H1 (cell line): ENCODE measurements around the gene HOXD10. TPM values are rescaled to one million over a fixed set of nuclear protein-coding genes. Genes with fewer than 3 reads are reported as not detected.

Experiments
- CTCF ChIA-PET: fragments of 300-600 bp; sonication (Branson Sonifier 250); formaldehyde crosslinking; loops from one replicate; lab custom pipeline; 2021; ENCODE audit not compliant: partially characterized antibody; lab: Charles Lee
- POLR2A ChIA-PET: fragments of 300-600 bp; sonication (Branson Sonifier 250); formaldehyde crosslinking; loops from one replicate; lab custom pipeline; 2021; ENCODE audit warnings: inconsistent platforms; ENCODE audit not compliant: partially characterized antibody; lab: Charles Lee
- DNase-seq, 2 experiments: peaks; one replicate each; pipeline versions ENCODE4 v3.0.0 to v3.0.0-alpha.2; 2010 to 2022; ENCODE audit warnings: low spot score in 2 of 2, low read depth in 1 of 2, mixed read lengths in 1 of 2
- FAIRE-seq: peaks from 2 replicates; lab custom pipeline; 2011; peaks lifted over from hg19 to GRCh38; lab: Jason Lieb, UNC
- H2AFZ ChIP-seq: 2 replicates; pipeline ENCODE4 v1.8.1; 2012; ENCODE audit warnings: low read length, inconsistent platforms
- H2AK5ac ChIP-seq: 2 replicates; pipeline ENCODE4 v1.6.1; 2013; ENCODE audit warnings: low read depth, low read length
- H2BK120ac ChIP-seq: replicated peaks from 2 replicates; pipeline ENCODE3; 2013; ENCODE audit warnings: low read depth, low read length, inconsistent platforms
- H2BK12ac ChIP-seq: 2 replicates; pipeline ENCODE4 v1.6.1; 2013; ENCODE audit warnings: low read depth, low read length
- H2BK15ac ChIP-seq: 2 replicates; pipeline ENCODE4 v1.6.1; 2013; ENCODE audit warnings: low read length
- H2BK20ac ChIP-seq: 2 replicates; pipeline ENCODE4 v1.6.1; 2013; ENCODE audit warnings: low read length
- H2BK5ac ChIP-seq: 2 replicates; pipeline ENCODE4 v1.6.1; 2013; ENCODE audit warnings: low read depth, low read length
- H3K14ac ChIP-seq: 2 replicates; pipeline ENCODE4 v1.6.1; 2013; ENCODE audit warnings: inconsistent platforms; ENCODE audit not compliant: insufficient read length
- H3K18ac ChIP-seq: 2 replicates; pipeline ENCODE4 v1.6.1; 2013; ENCODE audit warnings: low read length; ENCODE audit errors: extremely low read depth
- H3K23ac ChIP-seq: 2 replicates; pipeline ENCODE4 v1.6.1; 2013; ENCODE audit warnings: inconsistent platforms; ENCODE audit not compliant: insufficient read length
- H3K23me2 ChIP-seq: 2 replicates; pipeline ENCODE4 v1.6.1; 2013; ENCODE audit warnings: low read depth, low read length
- H3K27ac ChIP-seq: 2 replicates; pipeline ENCODE4 v1.6.1; 2011; ENCODE audit warnings: low read depth, low read length, inconsistent platforms
- H3K27me3 ChIP-seq, 4 experiments: replicated peaks in 1 of 4; 1 replicate in 1 of 4; 2 replicates in 3 of 4; pipeline versions ENCODE4 v1.6.1 to v1.8.1; 2011 to 2013; ENCODE audit warnings: low read length in 3 of 4, mild to moderate bottlenecking in 3 of 4, inconsistent platforms in 2 of 4, mixed read lengths in 2 of 4, moderate library complexity in 1 of 4; ENCODE audit not compliant: control insufficient read depth in 3 of 4, insufficient read depth in 3 of 4; ENCODE audit errors: extremely low read depth in 1 of 4
- H3K36me3 ChIP-seq, 4 experiments: 2 replicates each; pipeline versions ENCODE4 v1.6.1 to v1.8.1; 2011 to 2013; ENCODE audit warnings: mild to moderate bottlenecking in 4 of 4, low read length in 3 of 4, moderate library complexity in 2 of 4, control low read depth in 1 of 4, inconsistent platforms in 1 of 4; ENCODE audit not compliant: insufficient read depth in 4 of 4, control insufficient read depth in 2 of 4
- H3K4ac ChIP-seq: replicated peaks from 2 replicates; pipeline ENCODE3; 2013; ENCODE audit warnings: low read length, low read depth, mixed read lengths, inconsistent platforms; ENCODE audit not compliant: insufficient read length
- H3K4me1 ChIP-seq, 4 experiments: replicated peaks in 1 of 4; 1 replicate in 1 of 4; 2 replicates in 3 of 4; pipeline versions ENCODE4 v1.6.1 to v1.8.1; 2011 to 2013; ENCODE audit warnings: low read length in 3 of 4, inconsistent platforms in 2 of 4, mixed read lengths in 1 of 4; ENCODE audit not compliant: insufficient read depth in 4 of 4, control insufficient read depth in 3 of 4
- H3K4me2 ChIP-seq, 2 experiments: 2 replicates each; pipeline versions ENCODE4 v1.6.1 to v1.8.1; 2011 to 2013; ENCODE audit warnings: low read depth in 2 of 2, low read length in 2 of 2, control low read depth in 1 of 2, inconsistent platforms in 1 of 2, mild to moderate bottlenecking in 1 of 2; ENCODE audit not compliant: insufficient read depth in 1 of 2
- H3K4me3 ChIP-seq, 4 experiments: fragments of 200-600, 300-600 bp in 1 of 4; sonication (generic), shearing (Covaris generic), sonication (Bioruptor Twin) in 1 of 4; 2 replicates each; pipeline versions ENCODE4 v1.5.1 to v1.8.1; 2011 to 2016; ENCODE audit warnings: low read length in 4 of 4, low read depth in 3 of 4, control low read depth in 2 of 4, inconsistent platforms in 2 of 4, mild to moderate bottlenecking in 2 of 4, mixed read lengths in 1 of 4, moderate library complexity in 1 of 4; ENCODE audit not compliant: insufficient read depth in 2 of 4; ENCODE audit errors: extremely low read depth in 1 of 4
- H3K56ac ChIP-seq: replicated peaks from 2 replicates; pipeline ENCODE3; 2013; ENCODE audit warnings: low read depth, mild to moderate bottlenecking, mixed read lengths, low read length, inconsistent platforms; ENCODE audit not compliant: insufficient read length
- H3K79me1 ChIP-seq: 2 replicates; pipeline ENCODE4 v1.6.1; 2013; ENCODE audit warnings: low read depth, low read length, control low read depth
- H3K79me2 ChIP-seq, 2 experiments: 2 replicates each; pipeline versions ENCODE4 v1.6.1 to v1.8.1; 2012 to 2013; ENCODE audit warnings: low read length in 2 of 2, mild to moderate bottlenecking in 2 of 2, inconsistent platforms in 1 of 2; ENCODE audit not compliant: insufficient read depth in 2 of 2, control insufficient read depth in 1 of 2
- H3K9ac ChIP-seq, 4 experiments: replicated peaks in 1 of 4; 1 replicate in 1 of 4; 2 replicates in 3 of 4; pipeline versions ENCODE4 v1.6.1 to v1.8.1; 2011 to 2013; ENCODE audit warnings: low read depth in 3 of 4, low read length in 3 of 4, control low read depth in 2 of 4, mild to moderate bottlenecking in 2 of 4, moderate library complexity in 2 of 4, inconsistent platforms in 1 of 4; ENCODE audit errors: extremely low read depth in 1 of 4
- H3K9me3 ChIP-seq, 2 experiments: 2 replicates each; pipeline versions ENCODE4 v1.6.1 to v1.8.1; 2012 to 2013; ENCODE audit warnings: mild to moderate bottlenecking in 2 of 2, moderate library complexity in 2 of 2, control low read depth in 1 of 2, inconsistent platforms in 1 of 2, low read depth in 1 of 2, low read length in 1 of 2, mixed read lengths in 1 of 2; ENCODE audit not compliant: insufficient read depth in 2 of 2
- H4K20me1 ChIP-seq, 2 experiments: replicated peaks in 1 of 2; 2 replicates each; pipeline versions ENCODE3 to v1.8.1; 2011 to 2013; ENCODE audit warnings: inconsistent platforms in 2 of 2, low read length in 2 of 2, mild to moderate bottlenecking in 1 of 2; ENCODE audit not compliant: insufficient read depth in 2 of 2, control insufficient read depth in 1 of 2
- H4K5ac ChIP-seq: 2 replicates; pipeline ENCODE4 v1.6.1; 2013; ENCODE audit warnings: low read length, low read depth, mixed read lengths, inconsistent platforms; ENCODE audit not compliant: insufficient read length
- H4K8ac ChIP-seq: 2 replicates; pipeline ENCODE4 v1.8.0; 2013; ENCODE audit warnings: mild to moderate bottlenecking, moderate library complexity, low read length, inconsistent platforms; ENCODE audit not compliant: insufficient read depth; ENCODE audit errors: extremely low read depth
- H4K91ac ChIP-seq: replicated peaks from 2 replicates; pipeline ENCODE3; 2013; ENCODE audit warnings: low read length, mixed read lengths, inconsistent platforms; ENCODE audit not compliant: insufficient read length
- CBX5 ChIP-seq: fragments of 300-800, 300-1000 bp; sonication (generic); IDR thresholded peaks from 2 replicates; pipeline ENCODE4 v1.7.1; 2016; ENCODE audit warnings: antibody characterized with exemption, low read length, low read depth
- CBX8 ChIP-seq: fragments of 300-800, 300-1000 bp; sonication (generic); IDR thresholded peaks from 2 replicates; pipeline ENCODE4 v1.7.1; 2016; ENCODE audit warnings: low read depth, low read length, borderline replicate concordance
- CTBP2 ChIP-seq: IDR thresholded peaks from 2 replicates; pipeline ENCODE4 v1.7.0; 2011; ENCODE audit warnings: borderline replicate concordance, mild to moderate bottlenecking, moderate library complexity, mixed read lengths, low read length; ENCODE audit not compliant: insufficient read depth, insufficient read length
- RNF2 ChIP-seq: fragments of 200-900, 300-1000 bp; sonication (generic); IDR thresholded peaks from 2 replicates; pipeline ENCODE4 v1.7.1; 2016; ENCODE audit warnings: borderline replicate concordance, low read depth, mild to moderate bottlenecking, antibody characterized with exemption, low read length; ENCODE audit not compliant: poor library complexity, severe bottlenecking; ENCODE audit errors: missing control alignments
- SUZ12 ChIP-seq: fragments of 200-600 bp; sonication (generic); IDR thresholded peaks from 2 replicates; pipeline ENCODE4 v1.6.1; 2012; ENCODE audit warnings: mild to moderate bottlenecking, inconsistent platforms, low read length, moderate library complexity, mixed read lengths
- ZNF274 ChIP-seq: IDR thresholded peaks from 2 replicates; pipeline ENCODE4 v1.7.0; 2012; ENCODE audit warnings: low read length, borderline replicate concordance; ENCODE audit errors: extremely low read depth
- WGBS, 2 experiments: shearing (Covaris generic) in 1 of 2; methylation state at CpG; one replicate each; pipeline versions ENCODE4 v1.1.6 to v1.1.7; 2013 to 2015; ENCODE audit warnings: low lambda C conversion rate in 2 of 2, mixed read lengths in 2 of 2, inconsistent platforms in 1 of 2, low coverage in 1 of 2, missing lambda C conversion rate in 1 of 2; ENCODE audit not compliant: insufficient replicate concordance in 2 of 2, insufficient coverage in 1 of 2, insufficient read length in 1 of 2; ENCODE audit errors: extremely low coverage in 1 of 2, missing lambda C conversion rate in 1 of 2; 5-methylcytosine and 5-hydroxymethylcytosine counted together
- polyA plus RNA-seq, 7 experiments: library from polyadenylated mRNA; depleted of rRNA in 3 of 7; stranded (reverse) in 5 of 7; unstranded in 2 of 7; fragments of >200 nt in 5 of 7; fragments of 200-250 nt in 2 of 7; gene quantifications; 1 replicate in 5 of 7; 2 replicates in 1 of 7; 4 replicates in 1 of 7; pipeline versions ENCODE4 v1.2.1 to v1.2.3, GENCODE V29; 2011 to 2013; ENCODE audit warnings: missing spikeins in 2 of 7, mixed read lengths in 2 of 7
- total RNA-seq: library from RNA; stranded (reverse); fragmentation: NEBNext Ultra II Directional; extraction: Animal tissue kit (Norgen Biotek cat#: 25700); gene quantifications from 2 replicates; pipeline ENCODE4 v1.2.1, GENCODE V29; 2021

Gene HOXD10
- total and polyA plus RNA-seq, 2 of the 8 experiments (the other 6 are each of a cell fraction or from before 2014, with no cell fraction given): not detected

DNA sequence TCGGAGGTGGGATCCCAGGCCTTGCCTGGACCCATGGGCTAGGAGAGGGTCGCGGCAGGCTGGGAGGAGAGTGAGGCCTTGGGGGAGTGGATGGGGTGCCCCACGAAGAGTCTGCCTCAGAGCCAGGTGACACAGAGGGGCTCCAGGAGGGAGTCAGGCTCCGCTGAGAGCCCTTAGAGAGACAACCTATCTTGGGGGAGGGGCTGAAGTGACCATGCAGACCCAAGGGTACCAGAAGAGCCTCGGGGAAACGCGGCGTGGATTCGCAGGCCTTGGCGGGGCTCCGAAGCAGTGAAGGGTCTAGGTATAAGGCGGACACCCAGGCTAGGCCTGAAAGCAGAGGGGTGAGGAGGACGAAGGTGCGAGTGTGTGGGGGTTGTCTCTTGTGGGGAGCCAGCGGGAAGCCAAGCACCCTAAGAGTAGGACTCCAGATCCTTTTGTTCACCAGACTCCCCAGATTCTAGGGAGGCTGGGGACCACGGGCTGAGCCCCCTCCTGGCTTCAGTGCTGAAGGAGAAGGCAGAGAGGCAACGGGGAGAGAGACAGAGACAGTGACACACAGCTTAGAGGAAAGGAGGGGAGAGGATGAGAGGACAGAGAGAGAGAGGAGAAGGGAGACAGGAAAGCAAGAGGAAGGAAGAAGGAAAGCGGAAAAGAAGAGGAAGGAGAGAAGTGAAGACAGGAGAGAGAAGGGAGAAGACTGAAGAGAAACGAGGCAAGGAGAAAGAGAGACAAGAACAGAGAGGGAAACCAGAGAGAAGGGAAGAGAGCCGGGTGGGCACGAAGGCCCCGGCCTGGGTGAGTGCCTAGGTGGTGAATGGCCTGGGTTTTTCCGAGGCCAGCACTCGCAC is 10.6 kb upstream of the HOXD10 start:
- Histone ChIP-seq H3K56ac (no peak overlapping the region), H3K27me3 (peaks cover 98 to 99% (median 99%) of the 10 kb centered on the region in 4 experiments), H4K8ac (no peak overlapping the region), H3K9me3 (no peaks in the 10 kb centered on the region), H3K4me3 (peak overlapping the region in 1 of 4 experiments; percentile 50; a peak in 3 of 8 replicates), H3K23me2 (0 out of 2 replicates have a peak, but pooled peaks cover 2% of the 10 kb centered on the region)
- POLR2A ChIA-PET: interaction anchor here (1.1 to 2.5 kb wide), 2 partner anchors 9 to 12 kb away, joined by 4 to 12 read pairs; no protein-coding TSS in a partner anchor
- peak; percentile 70; the same call in 1 of the 2 replicates for TF ChIP-seq CBX8
- TF ChIP-seq CTBP2: peak; percentile 40
- TF ChIP-seq ZNF274: no peak
- peak; percentile 68; the same call in 1 of the 2 replicates for TF ChIP-seq SUZ12
- no peak for TF ChIP-seq CBX5
- peak; percentile 41 for TF ChIP-seq RNF2
- TF ChIP-seq, all 59 proteins: peak for 4
- Histone ChIP-seq H3K4me1 (peaks cover 0 to 21% (median 10%) of the 10 kb centered on the region in 4 experiments; a peak in 5 of 7 replicates), H3K36me3 (peaks cover 0 to 4% (median 0%) of the 10 kb centered on the region in 4 experiments; a peak in 1 of 8 replicates), H2BK120ac (no peak overlapping the region), H3K9ac (no peak overlapping the region), H3K14ac (no peak overlapping the region), H3K79me1 (no peaks in the 10 kb centered on the region), H2AFZ (no peak overlapping the region), H3K23ac (no peak overlapping the region), H3K4ac (no peak overlapping the region), H2BK12ac (peak overlapping the region; percentile 94; the same call in 1 of the 2 replicates), H2BK15ac (peak overlapping the region; percentile 88; the same call in 1 of the 2 replicates), H2BK5ac (no peak overlapping the region), H3K18ac (no peak overlapping the region; the same call in 1 of the 2 replicates), H2AK5ac (0 out of 2 replicates have a peak overlapping the region, but pooled peaks have one; percentile 92), H2BK20ac (peak overlapping the region; percentile 93), H4K91ac (peak overlapping the region; percentile 47), H4K5ac (no peak overlapping the region), H4K20me1 (peaks cover 13 to 47% of the 10 kb centered on the region in 2 experiments), H3K79me2 (no peaks in the 10 kb centered on the region), H3K4me2 (peak overlapping the region; percentile 7 to 67; a peak in 3 of 4 replicates), H3K27ac (no peak overlapping the region)
- CTCF ChIA-PET: interaction anchor here (0.6 to 4.6 kb wide), 8 partner anchors 8 to 1922 kb away, joined by 3 to 20 read pairs (median 6); no protein-coding TSS in a partner anchor
- DNase-seq (peak in 1 of 2 experiments; percentile 62), FAIRE-seq (no peak)
- WGBS, 2 experiments: 8% methylated on average over 24 of the region's 25 CpGs; no CpG with 5 or more reads in 1 of the 2 experiments
